ENCODE measurements around the gene ID3. TPM values are rescaled to one million over a fixed set of nuclear protein-coding genes. Genes with fewer than 3 reads are reported as not detected.

ID3 gene
- total and polyA plus RNA-seq, 9 of the 15 experiments (the other 6 are each of a cell fraction or from before 2014, with no cell fraction given) = 6.8 to 59.8 (median 23.5) TPM

DNA sequence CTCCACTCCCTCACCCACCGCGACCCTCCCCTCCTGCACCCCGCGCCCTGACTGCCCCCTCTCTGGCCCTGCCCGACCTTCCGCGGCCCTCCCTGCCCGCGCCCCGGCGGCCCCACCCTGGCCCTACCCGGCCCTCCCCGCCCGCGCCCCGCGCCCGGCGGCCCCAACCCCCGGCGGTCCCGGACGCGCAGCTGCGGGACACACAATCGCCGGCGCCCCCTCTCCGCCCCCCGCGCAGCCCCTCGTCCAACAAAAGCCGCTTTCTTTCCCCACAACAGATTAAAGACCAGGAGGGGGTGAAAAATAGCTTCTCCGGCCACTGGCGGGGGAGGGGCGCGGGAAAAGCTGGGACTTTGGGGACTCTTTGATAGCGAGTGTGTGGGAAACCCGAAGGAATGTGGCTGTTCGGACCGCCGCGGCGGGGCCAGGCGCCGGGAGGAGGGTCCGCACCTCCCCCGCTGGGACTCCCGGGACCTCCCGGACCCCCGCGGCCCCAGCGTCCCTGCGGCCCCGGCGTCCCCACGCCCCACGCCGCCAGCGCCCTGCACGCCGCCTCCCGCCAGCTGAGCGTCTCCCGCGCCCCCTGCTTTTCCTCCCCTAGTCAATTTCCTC is 8.8 kb upstream of the ID3 start (continued):
- TF ChIP-seq ZNF263 (CRISPR knock-in tag; IDR thresholded peaks at IDR 0.05; ENCODE audit: borderline replicate concordance) (no peak), MBD1 (CRISPR knock-in tag; IDR thresholded peaks at IDR 0.05) (no peak), ZNF592 (IDR thresholded peaks at IDR 0.05) (peak; percentile 50; the same call in 1 of the 2 replicates)
- TF ChIP-seq, protein P1, sequence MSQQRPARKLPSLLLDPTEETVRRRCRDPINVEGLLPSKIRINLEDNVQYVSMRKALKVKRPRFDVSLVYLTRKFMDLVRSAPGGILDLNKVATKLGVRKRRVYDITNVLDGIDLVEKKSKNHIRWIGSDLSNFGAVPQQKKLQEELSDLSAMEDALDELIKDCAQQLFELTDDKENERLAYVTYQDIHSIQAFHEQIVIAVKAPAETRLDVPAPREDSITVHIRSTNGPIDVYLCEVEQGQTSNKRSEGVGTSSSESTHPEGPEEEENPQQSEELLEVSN (IDR thresholded peaks at IDR 0.05; ENCODE audit: borderline replicate concordance in 1 of 2, extremely low read depth in 1 of 2, insufficient read depth in 1 of 2, insufficient read length in 1 of 2, low read depth in 1 of 2, low read length in 1 of 2, poor library complexity in 1 of 2, severe bottlenecking in 1 of 2) = peak; percentile 30 to 73
